ENCODE results near the gene MRPS24.

The MRPS24 gene

GRCh38 chr7:43869006-43869866, at the start of gene MRPS24:
Gene MRPS24, minus strand, starts transcription at chr7:43869517. Its CDS starts 22 bp downstream, at chr7:43869495.
- peak within 1 kb of the TSS; percentile 92 for H3K4me3 ChIP-seq (ENCODE audit: low read depth, low read length)
- ChIA-PET POLR2A (interaction anchor here (0.7 to 1.6 kb wide), 5 partner anchors 10 to 937 kb away, joined by 3 to 4 read pairs (median 4); partner anchors contain the start of genes MRPL32 and PSMA2), CTCF (interaction anchor here (0.9 kb wide), 1 partner anchor 30 kb away, joined by 4 read pairs; no protein-coding TSS in a partner anchor)
- TF ChIP-seq, protein P1, sequence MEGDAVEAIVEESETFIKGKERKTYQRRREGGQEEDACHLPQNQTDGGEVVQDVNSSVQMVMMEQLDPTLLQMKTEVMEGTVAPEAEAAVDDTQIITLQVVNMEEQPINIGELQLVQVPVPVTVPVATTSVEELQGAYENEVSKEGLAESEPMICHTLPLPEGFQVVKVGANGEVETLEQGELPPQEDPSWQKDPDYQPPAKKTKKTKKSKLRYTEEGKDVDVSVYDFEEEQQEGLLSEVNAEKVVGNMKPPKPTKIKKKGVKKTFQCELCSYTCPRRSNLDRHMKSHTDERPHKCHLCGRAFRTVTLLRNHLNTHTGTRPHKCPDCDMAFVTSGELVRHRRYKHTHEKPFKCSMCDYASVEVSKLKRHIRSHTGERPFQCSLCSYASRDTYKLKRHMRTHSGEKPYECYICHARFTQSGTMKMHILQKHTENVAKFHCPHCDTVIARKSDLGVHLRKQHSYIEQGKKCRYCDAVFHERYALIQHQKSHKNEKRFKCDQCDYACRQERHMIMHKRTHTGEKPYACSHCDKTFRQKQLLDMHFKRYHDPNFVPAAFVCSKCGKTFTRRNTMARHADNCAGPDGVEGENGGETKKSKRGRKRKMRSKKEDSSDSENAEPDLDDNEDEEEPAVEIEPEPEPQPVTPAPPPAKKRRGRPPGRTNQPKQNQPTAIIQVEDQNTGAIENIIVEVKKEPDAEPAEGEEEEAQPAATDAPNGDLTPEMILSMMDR (IDR thresholded peaks at IDR 0.05; ENCODE audit: insufficient read depth, low read length, missing control alignments) = no peak
- peak; percentile 64 for DNase-seq (ENCODE audit: low read depth, low spot score)

DNA sequence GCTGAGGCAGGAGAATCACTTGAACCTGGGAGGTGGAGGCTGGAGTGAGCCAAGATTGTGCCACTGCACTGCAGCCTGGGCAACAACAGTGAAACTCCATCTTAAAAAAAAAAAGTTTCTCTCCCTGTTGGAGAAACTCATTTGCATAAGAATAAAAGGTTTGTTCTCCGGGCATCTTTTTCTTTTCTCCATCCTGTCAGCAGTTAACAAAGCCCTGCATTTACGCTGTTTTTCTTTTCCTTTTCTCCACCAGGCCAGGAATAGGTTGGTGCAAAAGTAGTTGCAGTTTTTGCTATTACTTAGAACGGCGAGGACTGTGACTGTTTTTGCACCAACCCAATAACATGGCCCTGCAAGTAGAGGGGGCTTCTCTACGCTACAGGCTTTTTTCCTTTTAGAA, 46.6 kb upstream of the MRPS24 start:
- no peak for DNase-seq (ENCODE audit: low read depth, low spot score)
- TF ChIP-seq, protein P1 (IDR thresholded peaks at IDR 0.05; ENCODE audit: insufficient read depth, low read length, missing control alignments) = no peak
- H3K4me3 ChIP-seq (ENCODE audit: low read depth, low read length) = no peak overlapping the region
- ChIA-PET CTCF (no interaction called here), POLR2A (no interaction called here)

- no peak overlapping the region for H3K4me3 ChIP-seq (ENCODE audit: low read depth, low read length)
- no peak for DNase-seq (ENCODE audit: low read depth, low spot score)
- TF ChIP-seq, protein P1 (IDR thresholded peaks at IDR 0.05; ENCODE audit: insufficient read depth, low read length, missing control alignments) = no peak
- ChIA-PET CTCF (no interaction called here), POLR2A (interaction anchor here (0.7 kb wide), 1 partner anchor 11 kb away, joined by 3 read pairs; no protein-coding TSS in a partner anchor)
Observed at GRCh38 chr7:43914795-43915194, 45.5 kb upstream of the MRPS24 start.

DNA sequence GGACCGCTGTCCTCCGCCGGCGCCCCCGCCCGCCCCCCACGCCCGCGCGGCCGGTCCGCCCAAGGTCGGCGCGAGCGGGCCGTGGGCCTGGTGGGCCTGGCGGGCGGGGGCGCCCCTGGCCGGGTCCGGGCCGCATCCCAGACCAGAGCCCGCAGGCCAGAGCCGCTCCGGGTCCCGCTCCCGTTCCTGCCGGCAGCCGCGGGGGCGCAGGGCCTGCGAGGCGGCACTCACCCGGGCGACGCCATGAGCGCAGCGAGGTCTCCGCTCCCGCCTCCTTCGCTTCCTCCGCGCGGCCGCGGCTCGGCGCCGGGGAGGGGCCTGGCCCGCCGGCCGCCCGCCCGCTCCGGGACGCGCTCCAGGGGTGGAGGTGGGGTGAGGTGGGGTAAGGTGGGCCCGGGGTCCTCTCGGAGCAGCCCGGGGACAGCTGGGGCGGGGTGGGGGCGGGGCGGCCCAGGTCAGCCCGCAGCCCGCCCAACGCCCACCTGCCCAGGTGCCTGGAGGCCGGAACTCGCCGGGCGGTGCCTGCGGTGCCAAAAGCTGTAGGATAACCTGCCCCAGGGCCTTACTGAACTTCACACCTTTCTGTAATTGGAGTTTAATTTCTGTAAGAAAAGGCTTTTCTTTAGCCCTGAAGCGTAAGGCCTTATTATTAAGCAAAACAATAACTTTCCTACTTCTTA, 37.2 kb upstream of the MRPS24 start, which contains the start of gene URGCP:
TSS of gene URGCP (minus strand) at position 266 of the 680 bp plus-strand sequence. CDS start at position 245, 21 bp downstream.
- peak within 1 kb of the TSS; percentile 71 for H3K4me3 ChIP-seq (ENCODE audit: low read depth, low read length)
- DNase-seq (ENCODE audit: low read depth, low spot score) = no peak
- CTCF ChIA-PET = interaction anchor here (1.0 kb wide), 1 partner anchor 10 kb away, joined by 3 read pairs; no protein-coding TSS in a partner anchor
- TF ChIP-seq, protein P1 (IDR thresholded peaks at IDR 0.05; ENCODE audit: insufficient read depth, low read length, missing control alignments) = no peak
- POLR2A ChIA-PET = no interaction called here

DNA sequence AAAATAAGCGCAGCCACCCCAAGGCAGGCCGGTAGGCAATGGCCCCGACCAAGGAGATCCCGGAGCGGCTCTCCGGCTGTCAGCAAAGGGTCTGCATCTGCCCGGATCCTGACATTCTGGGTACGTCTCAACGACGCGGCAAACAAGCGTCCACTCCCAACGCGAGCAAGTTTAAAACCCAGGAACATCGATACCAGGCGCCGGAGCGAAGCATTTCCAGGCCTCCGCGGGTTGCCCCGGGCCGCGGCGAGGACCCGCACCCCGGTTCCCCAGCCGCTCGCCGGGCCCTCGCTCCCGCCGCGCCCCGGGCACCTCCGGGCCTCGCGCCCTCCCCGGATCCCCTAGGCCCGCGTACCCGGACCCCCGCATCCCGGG, 36.6 kb upstream of the MRPS24 start:
- no peak for DNase-seq (ENCODE audit: low read depth, low spot score)
- TF ChIP-seq, protein P1 (IDR thresholded peaks at IDR 0.05; ENCODE audit: insufficient read depth, low read length, missing control alignments) = no peak
- ChIA-PET POLR2A (interaction anchor here (1.2 kb wide), 1 partner anchor 37 kb away, joined by 3 read pairs; the partner anchor contains the start of gene MRPS24), CTCF (interaction anchor here (1.0 to 1.7 kb wide), 2 partner anchors 12 to 13 kb away, joined by 3 to 6 read pairs; no protein-coding TSS in a partner anchor)
- peak overlapping the region; percentile 71 for H3K4me3 ChIP-seq (ENCODE audit: low read depth, low read length)

Data from AG04449 (cell line).